ENCODE results near the gene L3MBTL4. TPM values are rescaled to one million over a fixed set of nuclear protein-coding genes. Genes with fewer than 3 reads are reported as not detected.

L3MBTL4 gene
- total and polyA plus RNA-seq, 7 donors: 1.2 to 5.7 (median 3.4) TPM

DNA sequence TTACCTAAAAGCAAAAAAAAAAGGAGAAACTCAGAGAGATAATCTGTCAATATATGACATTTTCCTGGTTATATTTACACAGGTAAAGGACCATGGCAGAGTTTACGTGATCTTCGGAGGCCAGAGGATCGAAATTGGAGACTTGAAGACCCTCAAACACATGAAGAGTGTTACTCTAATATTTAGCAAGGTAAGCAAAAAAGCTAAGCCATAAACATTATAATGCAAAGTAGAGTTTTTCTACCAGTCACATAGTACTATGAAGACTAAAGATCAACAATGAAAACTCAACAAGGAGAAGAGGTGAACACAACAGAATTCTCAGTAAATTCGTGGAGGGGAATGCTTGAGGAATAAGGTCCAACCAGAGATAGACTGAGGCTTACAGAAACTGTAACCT, 78.5 kb downstream of the L3MBTL4 start:
- no peaks in the 10 kb centered on the region for H3K36me3 ChIP-seq
- intact Hi-C loops (cut with DNase I): no loop called here
- no peak for DNase-seq
- 83 to 86% methylated on average over 4 of the region's 4 CpGs for WGBS, 2 donors
- H3K4me3 ChIP-seq: no peak overlapping the region
- TF ChIP-seq, protein P1, sequence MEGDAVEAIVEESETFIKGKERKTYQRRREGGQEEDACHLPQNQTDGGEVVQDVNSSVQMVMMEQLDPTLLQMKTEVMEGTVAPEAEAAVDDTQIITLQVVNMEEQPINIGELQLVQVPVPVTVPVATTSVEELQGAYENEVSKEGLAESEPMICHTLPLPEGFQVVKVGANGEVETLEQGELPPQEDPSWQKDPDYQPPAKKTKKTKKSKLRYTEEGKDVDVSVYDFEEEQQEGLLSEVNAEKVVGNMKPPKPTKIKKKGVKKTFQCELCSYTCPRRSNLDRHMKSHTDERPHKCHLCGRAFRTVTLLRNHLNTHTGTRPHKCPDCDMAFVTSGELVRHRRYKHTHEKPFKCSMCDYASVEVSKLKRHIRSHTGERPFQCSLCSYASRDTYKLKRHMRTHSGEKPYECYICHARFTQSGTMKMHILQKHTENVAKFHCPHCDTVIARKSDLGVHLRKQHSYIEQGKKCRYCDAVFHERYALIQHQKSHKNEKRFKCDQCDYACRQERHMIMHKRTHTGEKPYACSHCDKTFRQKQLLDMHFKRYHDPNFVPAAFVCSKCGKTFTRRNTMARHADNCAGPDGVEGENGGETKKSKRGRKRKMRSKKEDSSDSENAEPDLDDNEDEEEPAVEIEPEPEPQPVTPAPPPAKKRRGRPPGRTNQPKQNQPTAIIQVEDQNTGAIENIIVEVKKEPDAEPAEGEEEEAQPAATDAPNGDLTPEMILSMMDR (IDR thresholded peaks at IDR 0.05): no peak
- TF ChIP-seq EP300 (IDR thresholded peaks at IDR 0.05) (no peak), POLR2A (IDR thresholded peaks at IDR 0.05) (no peak), POLR2AphosphoS5 (IDR thresholded peaks at IDR 0.05) (no peak)
- no peaks in the 10 kb centered on the region for H3K27me3 ChIP-seq
- no peak overlapping the region for H3K27ac ChIP-seq
- H3K4me1 ChIP-seq: no peaks in the 10 kb centered on the region
- H3K9me3 ChIP-seq: peaks cover 0 to 8% (median 7%) of the 10 kb centered on the region in 4 donors

DNA sequence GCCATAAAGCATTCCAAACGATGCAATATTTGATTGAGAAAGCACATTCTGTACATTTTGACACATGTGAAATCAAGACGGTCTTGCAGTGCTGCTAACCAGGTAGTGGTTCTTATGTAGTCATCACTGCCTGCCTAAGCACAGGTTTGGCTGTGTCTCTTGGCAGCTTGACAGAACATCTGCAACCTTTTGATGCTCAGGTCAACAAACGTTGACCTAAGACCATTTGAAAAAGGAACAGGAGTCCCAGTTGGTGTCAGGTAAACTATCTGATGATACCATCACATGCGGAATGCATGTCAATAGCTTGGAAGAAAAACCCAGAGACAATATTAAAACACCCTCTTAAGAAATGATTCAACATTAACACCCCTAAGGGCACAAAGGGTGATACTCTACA, 80.7 kb downstream of the L3MBTL4 start:
- no peaks in the 10 kb centered on the region for H3K9me3 ChIP-seq
- intact Hi-C loops (cut with DNase I): no loop called here
- no peaks in the 10 kb centered on the region for H3K36me3 ChIP-seq
- TF ChIP-seq POLR2A (IDR thresholded peaks at IDR 0.05): no peak
- TF ChIP-seq, protein P1 (IDR thresholded peaks at IDR 0.05): no peak
- no peaks in the 10 kb centered on the region for H3K4me1 ChIP-seq
- DNase-seq: no peak
- no peaks in the 10 kb centered on the region for H3K27me3 ChIP-seq
- no peak overlapping the region for H3K27ac ChIP-seq
- 82 to 89% methylated on average over 4 of the region's 4 CpGs for WGBS, 2 donors
- no peak overlapping the region for H3K4me3 ChIP-seq

GRCh38 chr18:6331872-6332271, 82.8 kb downstream of the L3MBTL4 start:
- Histone ChIP-seq H3K27me3 (no peaks in the 10 kb centered on the region), H3K4me3 (no peak overlapping the region), H3K36me3 (no peaks in the 10 kb centered on the region), H3K4me1 (no peaks in the 10 kb centered on the region), H3K27ac (no peak overlapping the region), H3K9me3 (no peaks in the 10 kb centered on the region)
- DNase-seq: no peak
- intact Hi-C loops (cut with DNase I): no loop called here
- 84% methylated on average over 2 of the region's 2 CpGs for WGBS, 2 donors
- TF ChIP-seq POLR2A (IDR thresholded peaks at IDR 0.05) (no peak), EP300 (IDR thresholded peaks at IDR 0.05) (no peak), POLR2AphosphoS5 (IDR thresholded peaks at IDR 0.05) (no peak)
- TF ChIP-seq, protein P1 (IDR thresholded peaks at IDR 0.05): no peak

GRCh38 chr18:6330786-6331185, 83.9 kb downstream of the L3MBTL4 start:
- Histone ChIP-seq H3K4me1 (no peaks in the 10 kb centered on the region), H3K27me3 (no peaks in the 10 kb centered on the region), H3K9me3 (no peaks in the 10 kb centered on the region), H3K4me3 (no peak overlapping the region), H3K36me3 (no peaks in the 10 kb centered on the region), H3K27ac (no peak overlapping the region)
- no peak for DNase-seq
- intact Hi-C loops (cut with DNase I): no loop called here
- TF ChIP-seq POLR2A (IDR thresholded peaks at IDR 0.05) (no peak), POLR2AphosphoS5 (IDR thresholded peaks at IDR 0.05) (no peak), EP300 (IDR thresholded peaks at IDR 0.05) (no peak)
- TF ChIP-seq, protein P1 (IDR thresholded peaks at IDR 0.05): no peak

DNA sequence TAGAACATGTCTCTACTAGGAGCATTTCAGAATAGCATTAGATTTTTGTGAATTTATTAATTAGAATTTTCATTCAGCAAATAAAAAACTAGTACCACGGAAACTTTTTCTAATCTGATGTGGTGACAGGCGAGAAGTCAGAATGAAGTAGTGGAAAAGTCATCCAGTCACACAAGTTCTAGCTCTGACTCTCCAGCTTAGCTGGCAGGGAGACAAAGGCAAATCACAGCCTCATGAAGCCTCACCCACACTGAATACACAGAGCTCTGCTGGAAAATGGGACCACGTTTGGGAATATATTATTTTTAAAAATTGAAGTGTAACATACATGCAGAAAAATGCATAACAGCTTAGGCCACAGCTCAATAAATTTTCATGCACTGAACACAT, 86.1 kb downstream of the L3MBTL4 start:
- no peaks in the 10 kb centered on the region for H3K36me3 ChIP-seq
- H3K27ac ChIP-seq: no peak overlapping the region
- 54 to 65% methylated on average over 3 of the region's 3 CpGs for WGBS, 2 donors
- no peaks in the 10 kb centered on the region for H3K27me3 ChIP-seq
- H3K9me3 ChIP-seq: peaks cover 0 to 6% (median 4%) of the 10 kb centered on the region in 4 donors
- TF ChIP-seq EP300 (IDR thresholded peaks at IDR 0.05) (no peak), POLR2AphosphoS5 (IDR thresholded peaks at IDR 0.05) (no peak), POLR2A (IDR thresholded peaks at IDR 0.05) (no peak)
- TF ChIP-seq, protein P1 (IDR thresholded peaks at IDR 0.05): no peak
- H3K4me3 ChIP-seq: no peak overlapping the region
- H3K4me1 ChIP-seq: no peaks in the 10 kb centered on the region
- no peak for DNase-seq
- intact Hi-C loops (cut with DNase I): no loop called here

All from sigmoid colon (tissue), 7 donors.